GM12878 (cell line): Measurements from ENCODE around the gene STK26.
"Not testable (repeated sequence)": the region's sequence is repeated elsewhere in the genome, so short reads cannot be mapped to it uniquely, and the experiment has no call there.

Experiments used
- CREM ChIP-seq: IDR thresholded peaks from 2 replicates; pipeline ENCODE4 v1.6.1; 2014; ENCODE audit warnings: antibody characterized with exemption, low read depth
- EGR1 ChIP-seq, 2 experiments: IDR thresholded peaks; 1 replicate in 1 of 2; 2 replicates in 1 of 2; pipeline ENCODE4 v1.6.1; 2011 to 2012; ENCODE audit warnings: low read depth in 2 of 2, low read length in 2 of 2, borderline replicate concordance in 1 of 2, mild to moderate bottlenecking in 1 of 2, moderate library complexity in 1 of 2
- ESRRA ChIP-seq: IDR thresholded peaks from 2 replicates; pipeline ENCODE4 v1.6.1; 2012; ENCODE audit warnings: mild to moderate bottlenecking, low read length, improper control_type of control experiment
- RAD21 ChIP-seq: IDR thresholded peaks from 2 replicates; pipeline ENCODE4 v1.6.1; 2011; ENCODE audit warnings: mild to moderate bottlenecking, low read depth, low read length, moderate library complexity; ENCODE audit not compliant: insufficient read depth
- RELB ChIP-seq: fragments of 450-650 bp; IDR thresholded peaks from 2 replicates; pipeline ENCODE4 v1.6.1; 2017; ENCODE audit warnings: low read depth, mild to moderate bottlenecking, moderate library complexity
- ZNF274 ChIP-seq: IDR thresholded peaks from one replicate; pipeline ENCODE4 v1.8.0; 2011; ENCODE audit not compliant: insufficient read length, insufficient read depth

- not testable (repeated sequence) for TF ChIP-seq CREM; RELB; ZNF274; ESRRA; RAD21; EGR1 (IDR thresholded peaks at IDR 0.05; ENCODE audit: borderline replicate concordance in 1 of 2, low read depth in 2 of 2, low read length in 2 of 2)
Measured at GRCh38 chrX:132010213-132010612, 12.9 kb upstream of the STK26 start.
